ENCODE measurements around the gene CHRND.
A peak's percentile ranks its signal among the peaks of the same experiment; 100 is the strongest.

CHRND gene

DNA sequence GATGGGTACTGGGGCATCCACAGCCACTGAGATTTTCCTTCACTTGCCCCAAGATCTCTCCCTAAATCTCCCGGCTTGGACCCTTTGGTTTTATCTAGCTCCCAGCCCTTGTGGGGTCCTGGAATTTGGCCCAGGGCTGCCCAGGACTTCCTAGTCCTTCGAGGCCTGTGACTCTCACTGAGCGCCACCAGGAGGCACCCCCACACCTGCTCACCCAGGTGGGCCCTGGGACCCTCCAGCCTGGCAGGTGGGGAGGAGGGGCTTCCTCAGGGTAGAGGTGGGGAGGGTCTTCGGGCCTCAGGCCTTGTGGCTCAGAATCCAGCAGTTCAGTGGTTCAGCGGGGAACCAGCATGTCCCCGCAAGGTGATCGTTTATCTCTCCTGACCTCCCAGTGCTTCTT lies 17.7 kb upstream of the CHRND start:
- no peak overlapping the region for H3K27ac Mint-ChIP-seq
- ATAC-seq: no peak
- no peaks in the 10 kb centered on the region for H3K36me3 Mint-ChIP-seq (ENCODE audit: low read depth)
- H3K9me3 Mint-ChIP-seq: no peaks in the 10 kb centered on the region
- H3K4me3 Mint-ChIP-seq: no peak overlapping the region
- peaks cover 9% of the 10 kb centered on the region for H3K4me1 Mint-ChIP-seq
- no peak for DNase-seq
- peaks cover 34% of the 10 kb centered on the region for H3K27me3 Mint-ChIP-seq

DNA sequence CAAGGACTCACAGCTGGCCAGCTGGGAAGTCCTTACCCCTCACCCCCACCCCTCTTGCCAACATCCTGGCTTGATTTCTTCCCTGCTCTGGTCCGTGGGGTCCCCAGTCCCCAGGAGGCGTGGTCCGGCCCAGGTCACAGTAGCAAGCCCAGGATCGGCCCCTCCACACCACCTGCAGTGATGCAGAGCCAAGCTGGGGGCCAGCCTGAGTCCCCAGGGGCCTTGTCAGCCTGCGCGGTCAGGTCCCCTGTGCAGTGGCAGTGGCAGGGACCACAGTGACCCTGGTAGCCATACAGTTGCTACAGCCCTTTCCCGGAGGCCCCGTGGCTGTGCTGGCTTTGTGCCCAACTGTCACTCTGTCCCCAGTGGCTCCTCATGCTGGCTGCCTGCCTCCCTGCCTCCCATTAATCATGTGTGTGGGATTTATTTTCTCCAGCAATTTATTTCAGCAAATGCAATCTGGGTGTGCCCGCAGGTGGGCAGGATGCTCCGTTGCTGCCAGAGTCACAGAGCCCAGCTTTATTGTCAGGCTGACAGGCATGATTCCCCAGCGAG lies 14.5 kb upstream of the CHRND start:
- Mint-ChIP-seq H3K36me3 (ENCODE audit: low read depth) (no peaks in the 10 kb centered on the region), H3K4me1 (no peaks in the 10 kb centered on the region), H3K27ac (no peak overlapping the region), H3K4me3 (no peak overlapping the region), H3K9me3 (no peaks in the 10 kb centered on the region), H3K27me3 (peaks cover 14% of the 10 kb centered on the region)
- DNase-seq (no peak), ATAC-seq (no peak)

DNA sequence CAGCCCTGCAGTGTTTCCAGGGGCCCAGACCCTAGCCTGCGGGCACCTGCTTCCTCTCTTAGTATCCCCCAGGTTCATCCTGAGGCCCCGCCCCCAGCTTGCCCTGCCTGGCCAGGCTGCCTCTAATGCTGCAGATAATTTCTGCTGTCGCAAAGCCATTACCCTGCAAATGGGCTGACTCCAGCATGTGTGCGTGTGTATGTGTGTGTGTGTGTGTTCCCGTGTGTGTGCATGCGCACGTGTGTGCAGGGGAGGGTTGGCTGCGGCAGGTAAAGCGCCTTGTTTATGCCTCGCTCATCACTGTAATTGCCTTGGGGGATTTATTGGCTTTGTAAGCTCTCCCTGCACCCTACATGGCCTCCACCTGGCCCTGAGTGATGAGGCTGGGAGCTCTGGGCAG lies 13.4 kb upstream of the CHRND start:
- Mint-ChIP-seq H3K27me3 (peaks cover 10% of the 10 kb centered on the region), H3K4me3 (no peak overlapping the region), H3K4me1 (no peaks in the 10 kb centered on the region), H3K27ac (no peak overlapping the region), H3K9me3 (no peaks in the 10 kb centered on the region), H3K36me3 (ENCODE audit: low read depth) (no peaks in the 10 kb centered on the region)
- DNase-seq (no peak), ATAC-seq (no peak)

DNA sequence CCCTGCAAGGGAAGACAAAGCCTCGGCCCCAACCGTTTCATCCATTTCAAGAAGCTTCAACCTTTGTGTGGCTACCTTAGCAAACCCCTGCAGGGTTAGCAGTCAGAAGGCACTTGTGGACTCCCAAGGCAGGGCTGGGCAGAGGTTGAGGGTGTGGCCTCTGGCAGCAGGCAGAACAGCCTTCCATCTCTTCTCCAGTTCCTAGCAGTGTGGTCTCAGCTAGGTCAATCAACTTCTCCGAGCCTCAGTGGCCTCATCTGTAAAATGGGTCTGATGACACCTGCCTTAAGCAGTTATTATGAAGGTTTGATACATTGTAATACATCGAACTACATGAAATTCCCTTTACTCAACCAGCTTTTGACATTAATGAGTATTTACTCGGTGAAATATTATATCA lies 12.6 kb upstream of the CHRND start:
- H3K36me3 Mint-ChIP-seq (ENCODE audit: low read depth): no peaks in the 10 kb centered on the region
- ATAC-seq: no peak

DNA sequence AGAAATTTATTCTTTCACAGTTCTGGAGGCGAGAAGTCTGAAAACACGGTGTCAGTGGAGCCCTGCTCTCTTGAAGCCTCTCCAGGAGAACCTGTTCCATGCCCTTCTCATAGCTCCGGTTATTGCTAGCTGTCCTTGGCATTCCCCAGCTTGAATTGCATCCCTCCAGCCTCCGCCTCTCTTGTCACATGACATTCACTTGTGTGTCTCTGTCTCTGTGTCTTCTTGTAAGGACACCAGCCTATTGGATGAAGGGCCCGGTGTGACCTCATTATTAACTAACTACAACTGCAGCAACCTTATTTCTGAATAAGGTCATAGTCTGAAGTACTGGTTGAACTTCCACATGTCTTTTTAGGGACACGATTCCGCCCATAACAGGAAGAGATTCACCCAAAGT lies 10.3 kb upstream of the CHRND start:
- Mint-ChIP-seq H3K36me3 (ENCODE audit: low read depth) (no peaks in the 10 kb centered on the region), H3K4me1 (no peaks in the 10 kb centered on the region), H3K27ac (no peak overlapping the region), H3K27me3 (peaks cover 20% of the 10 kb centered on the region), H3K4me3 (no peak overlapping the region), H3K9me3 (no peaks in the 10 kb centered on the region)
- ATAC-seq (no peak), DNase-seq (no peak)

More for the DNA sequence above, 12.6 kb upstream of the CHRND start:
- no peak for DNase-seq
- H3K9me3 Mint-ChIP-seq: no peaks in the 10 kb centered on the region
- peaks cover 10% of the 10 kb centered on the region for H3K27me3 Mint-ChIP-seq
- no peaks in the 10 kb centered on the region for H3K4me1 Mint-ChIP-seq
- no peak overlapping the region for H3K27ac Mint-ChIP-seq
- H3K4me3 Mint-ChIP-seq: no peak overlapping the region

DNA sequence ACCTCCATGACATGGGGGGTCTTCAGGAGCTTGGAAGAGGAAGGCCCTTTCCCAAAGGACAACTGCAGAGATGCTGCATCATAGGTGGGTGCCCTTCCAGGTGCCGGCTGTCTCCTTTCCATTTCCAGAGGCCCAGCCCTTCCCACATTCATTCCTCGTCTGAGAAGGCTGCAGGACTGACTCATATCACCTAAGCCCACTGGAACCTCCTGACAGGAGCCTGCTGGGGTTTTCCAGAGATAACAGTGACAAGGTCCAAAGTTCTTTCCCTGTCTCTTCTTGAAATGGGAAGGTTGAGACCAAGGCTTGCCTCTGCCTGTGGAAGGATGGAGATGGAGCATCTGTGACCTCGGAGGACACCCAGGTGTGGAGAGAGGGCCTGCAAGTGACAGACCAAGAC lies 9.4 kb upstream of the CHRND start:
- DNase-seq (no peak), ATAC-seq (no peak)
- H3K36me3 Mint-ChIP-seq (ENCODE audit: low read depth): no peaks in the 10 kb centered on the region
- H3K27ac Mint-ChIP-seq: no peak overlapping the region
- no peak overlapping the region for H3K4me3 Mint-ChIP-seq
- peaks cover 2% of the 10 kb centered on the region for H3K4me1 Mint-ChIP-seq
- peaks cover 23% of the 10 kb centered on the region for H3K27me3 Mint-ChIP-seq
- H3K9me3 Mint-ChIP-seq: no peaks in the 10 kb centered on the region

DNA sequence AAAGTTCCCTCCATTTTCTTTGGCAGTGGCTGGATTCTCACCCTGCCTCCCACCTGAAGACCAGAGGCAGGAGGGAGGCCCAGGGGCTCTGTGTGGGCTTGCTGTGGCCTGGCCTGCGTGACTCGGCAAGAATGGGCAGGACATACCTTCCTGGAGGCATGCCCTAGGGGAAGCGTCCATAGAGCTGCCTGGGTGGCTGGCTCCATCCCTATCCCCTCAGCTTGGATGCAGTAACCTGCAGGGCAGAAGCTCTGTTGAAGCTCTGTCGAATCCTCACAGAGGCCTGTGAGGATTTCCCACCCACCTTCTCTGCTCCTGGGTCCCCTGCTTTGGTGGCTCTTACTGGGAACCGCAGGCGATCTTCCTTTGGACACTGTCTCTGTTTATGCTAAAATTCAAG lies 7.1 kb upstream of the CHRND start:
- ATAC-seq: no peak
- no peak for DNase-seq
- peaks cover 3% of the 10 kb centered on the region for H3K4me1 Mint-ChIP-seq
- no peak overlapping the region for H3K27ac Mint-ChIP-seq
- no peaks in the 10 kb centered on the region for H3K36me3 Mint-ChIP-seq (ENCODE audit: low read depth)
- no peaks in the 10 kb centered on the region for H3K9me3 Mint-ChIP-seq
- no peak overlapping the region for H3K4me3 Mint-ChIP-seq
- peaks cover 28% of the 10 kb centered on the region for H3K27me3 Mint-ChIP-seq

DNA sequence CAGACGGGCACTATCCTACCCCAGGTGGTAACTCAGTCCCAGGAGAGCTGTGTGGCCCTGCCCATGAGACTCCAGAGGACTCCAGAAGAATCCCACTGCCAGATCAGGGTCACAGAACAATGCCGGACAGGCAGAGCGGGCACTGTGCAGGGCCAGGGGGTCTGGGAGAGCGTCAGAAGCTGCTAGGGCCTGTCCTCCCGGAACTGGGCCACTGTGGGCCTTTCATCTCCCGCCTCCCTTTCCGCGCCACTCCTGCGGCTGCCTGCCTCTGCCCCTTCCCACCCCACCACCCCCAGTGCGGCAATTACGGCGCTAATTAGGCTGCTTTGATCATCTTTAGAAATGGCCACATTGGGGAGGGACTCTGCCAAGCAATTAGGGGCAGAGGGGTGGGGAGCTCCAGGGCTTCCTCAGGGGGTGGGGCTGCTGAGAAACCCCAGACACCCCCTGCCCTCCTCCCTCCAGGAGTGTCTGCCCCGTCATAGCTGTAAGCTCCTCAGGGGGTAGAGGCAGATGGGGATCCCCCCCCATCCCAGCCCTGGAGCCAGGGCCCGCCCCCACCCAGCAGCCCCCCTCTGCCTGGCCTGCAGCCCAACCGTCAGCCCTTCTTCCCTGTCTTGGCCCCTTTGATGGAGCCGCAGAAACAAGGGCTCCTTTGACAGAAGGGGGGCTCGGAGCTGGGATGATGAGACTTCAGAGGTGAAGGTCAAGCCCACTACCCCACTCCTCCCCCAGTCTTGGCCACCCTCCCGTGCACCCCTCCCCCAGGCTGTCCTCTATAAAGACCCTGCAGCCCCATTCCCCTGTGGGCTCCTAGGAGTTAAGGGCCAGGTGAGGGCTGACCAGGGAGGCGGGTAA lies 6.2 kb upstream of the CHRND start, which contains the start of gene PRSS56:
TSS of gene PRSS56 (plus strand) at position 808 of the 858 bp plus-strand sequence. CDS start 211 bp downstream, outside the sequence.
- H3K4me1 Mint-ChIP-seq: peaks cover 5% of the 10 kb centered on the region
- ATAC-seq (no peak), DNase-seq (no peak)
- H3K4me3 Mint-ChIP-seq: no peak within 1 kb of the TSS
- H3K36me3 Mint-ChIP-seq (ENCODE audit: low read depth): no peaks in the 10 kb centered on the region
- no peaks in the 10 kb centered on the region for H3K9me3 Mint-ChIP-seq
- H3K27ac Mint-ChIP-seq: no peak within 1 kb of the TSS
- peaks cover 31% of the 10 kb centered on the region for H3K27me3 Mint-ChIP-seq

DNA sequence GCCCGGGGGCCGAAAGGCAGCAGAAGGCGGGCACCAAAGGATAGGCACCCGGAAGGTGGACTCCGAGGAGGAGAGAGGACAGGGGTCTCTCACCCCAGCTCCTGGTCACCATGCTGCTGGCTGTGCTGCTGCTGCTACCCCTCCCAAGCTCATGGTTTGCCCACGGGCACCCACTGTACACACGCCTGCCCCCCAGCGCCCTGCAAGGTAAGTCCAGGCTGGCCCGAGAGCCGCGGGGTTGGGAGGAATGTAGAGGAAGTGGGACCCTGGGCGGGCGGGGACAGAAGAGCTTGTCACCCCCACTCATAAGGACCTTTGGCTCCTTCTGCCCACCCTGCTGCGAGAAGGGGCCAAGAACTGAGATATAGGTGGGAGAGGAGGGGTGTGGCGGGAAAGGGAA lies 5.5 kb upstream of the CHRND start:
- Mint-ChIP-seq H3K4me3 (no peak overlapping the region), H3K4me1 (peaks cover 5% of the 10 kb centered on the region), H3K9me3 (no peaks in the 10 kb centered on the region), H3K27me3 (peaks cover 32% of the 10 kb centered on the region), H3K27ac (no peak overlapping the region), H3K36me3 (ENCODE audit: low read depth) (no peaks in the 10 kb centered on the region)
- ATAC-seq: no peak
- DNase-seq: no peak

DNA sequence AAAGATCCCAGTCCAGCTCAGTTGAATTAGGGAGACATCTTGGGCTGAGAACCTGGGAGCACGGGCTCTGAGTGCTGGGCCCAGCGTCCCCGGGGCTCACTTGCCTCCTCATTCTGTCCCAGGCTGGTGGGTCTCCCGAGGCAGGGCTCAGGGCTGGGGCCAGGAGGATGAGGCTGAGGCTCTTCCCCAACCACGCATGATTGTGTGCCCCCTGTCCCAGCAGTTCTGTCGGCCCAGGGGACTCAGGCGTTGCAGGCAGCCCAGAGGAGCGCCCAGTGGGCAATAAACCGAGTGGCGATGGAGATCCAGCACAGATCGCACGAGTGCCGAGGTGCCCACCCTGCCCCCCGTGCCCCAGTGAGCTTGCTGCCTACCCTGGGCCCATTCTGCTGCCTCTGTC lies 4.9 kb upstream of the CHRND start:
- ATAC-seq (no peak), DNase-seq (no peak)
- H3K4me1 Mint-ChIP-seq: peaks cover 5% of the 10 kb centered on the region
- H3K27ac Mint-ChIP-seq: no peak overlapping the region
- H3K4me3 Mint-ChIP-seq: no peak overlapping the region
- H3K36me3 Mint-ChIP-seq (ENCODE audit: low read depth): no peaks in the 10 kb centered on the region
- H3K27me3 Mint-ChIP-seq: peaks cover 34% of the 10 kb centered on the region
- H3K9me3 Mint-ChIP-seq: no peaks in the 10 kb centered on the region

DNA sequence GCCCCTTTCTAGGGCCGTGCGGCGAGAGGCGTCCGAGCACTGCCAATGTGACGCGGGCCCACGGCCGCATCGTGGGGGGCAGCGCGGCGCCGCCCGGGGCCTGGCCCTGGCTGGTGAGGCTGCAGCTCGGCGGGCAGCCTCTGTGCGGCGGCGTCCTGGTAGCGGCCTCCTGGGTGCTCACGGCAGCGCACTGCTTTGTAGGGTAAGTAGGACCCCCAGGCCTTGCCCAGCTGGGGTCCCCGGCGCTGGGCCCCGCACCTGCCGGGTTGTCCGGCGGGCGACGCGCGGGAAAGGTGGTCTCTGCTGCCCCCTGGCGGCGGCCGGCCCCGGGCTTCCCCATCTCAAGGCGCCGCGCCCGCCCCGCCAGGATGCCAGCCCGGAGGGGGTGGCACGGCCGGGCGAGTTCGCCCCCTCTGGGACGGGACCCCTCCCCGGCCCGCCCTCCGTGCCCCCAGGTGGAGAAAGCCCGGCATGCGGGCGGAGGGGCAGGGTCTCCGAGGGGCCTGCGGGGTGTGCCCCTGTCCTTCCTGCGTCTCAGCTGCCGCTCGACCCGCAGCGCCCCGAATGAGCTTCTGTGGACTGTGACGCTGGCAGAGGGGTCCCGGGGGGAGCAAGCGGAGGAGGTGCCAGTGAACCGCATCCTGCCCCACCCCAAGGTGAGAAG lies 3.9 kb upstream of the CHRND start:
- Mint-ChIP-seq H3K36me3 (ENCODE audit: low read depth) (no peaks in the 10 kb centered on the region), H3K27me3 (peaks cover 41% of the 10 kb centered on the region), H3K4me1 (peaks cover 5% of the 10 kb centered on the region), H3K27ac (no peak overlapping the region), H3K4me3 (no peak overlapping the region), H3K9me3 (no peaks in the 10 kb centered on the region)
- DNase-seq (peak; percentile 82), ATAC-seq (peak; percentile 57)

DNA sequence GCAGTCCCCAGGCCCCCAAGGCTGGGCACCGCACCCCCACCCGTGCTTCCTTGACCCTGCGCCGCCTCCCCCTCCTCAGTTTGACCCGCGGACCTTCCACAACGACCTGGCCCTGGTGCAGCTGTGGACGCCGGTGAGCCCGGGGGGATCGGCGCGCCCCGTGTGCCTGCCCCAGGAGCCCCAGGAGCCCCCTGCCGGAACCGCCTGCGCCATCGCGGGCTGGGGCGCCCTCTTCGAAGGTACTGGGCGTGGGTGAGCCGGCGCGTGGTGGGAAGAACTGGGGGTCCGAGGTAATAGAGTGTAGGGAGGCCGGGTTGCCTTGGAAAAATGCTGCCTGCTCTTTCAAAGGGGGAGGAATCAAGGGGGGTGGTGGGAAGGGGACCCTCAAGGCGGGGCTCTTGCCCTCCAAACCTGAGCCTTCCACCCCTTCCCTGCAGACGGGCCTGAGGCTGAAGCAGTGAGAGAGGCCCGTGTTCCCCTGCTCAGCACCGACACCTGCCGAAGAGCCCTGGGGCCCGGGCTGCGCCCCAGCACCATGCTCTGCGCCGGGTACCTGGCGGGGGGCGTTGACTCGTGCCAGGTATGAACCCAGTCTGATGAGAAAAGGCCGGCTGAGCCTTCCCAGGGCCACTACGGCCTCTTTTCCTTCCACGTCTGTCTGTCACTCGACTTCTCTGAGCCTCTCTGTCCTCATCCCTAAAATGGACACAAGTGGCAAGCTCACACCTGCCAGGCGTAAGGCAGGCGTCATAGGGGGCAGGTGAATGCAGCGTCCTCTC lies 3.1 kb upstream of the CHRND start:
- H3K4me1 Mint-ChIP-seq: peaks cover 5% of the 10 kb centered on the region
- ATAC-seq (no peak), DNase-seq (no peak)
- peaks cover 44% of the 10 kb centered on the region for H3K27me3 Mint-ChIP-seq
- H3K27ac Mint-ChIP-seq: no peak overlapping the region
- no peak overlapping the region for H3K4me3 Mint-ChIP-seq
- no peaks in the 10 kb centered on the region for H3K9me3 Mint-ChIP-seq
- no peaks in the 10 kb centered on the region for H3K36me3 Mint-ChIP-seq (ENCODE audit: low read depth)

DNA sequence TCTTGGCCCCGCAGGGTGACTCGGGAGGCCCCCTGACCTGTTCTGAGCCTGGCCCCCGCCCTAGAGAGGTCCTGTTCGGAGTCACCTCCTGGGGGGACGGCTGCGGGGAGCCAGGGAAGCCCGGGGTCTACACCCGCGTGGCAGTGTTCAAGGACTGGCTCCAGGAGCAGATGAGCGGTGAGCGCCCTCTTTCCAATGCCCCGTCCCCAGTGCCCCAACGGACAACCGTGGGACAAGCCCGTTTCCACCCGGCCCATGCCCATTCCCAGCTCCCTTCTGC lies 2.6 kb upstream of the CHRND start:
- Mint-ChIP-seq H3K9me3 (no peaks in the 10 kb centered on the region), H3K4me1 (peaks cover 5% of the 10 kb centered on the region), H3K4me3 (no peak overlapping the region), H3K36me3 (ENCODE audit: low read depth) (no peaks in the 10 kb centered on the region), H3K27ac (no peak overlapping the region), H3K27me3 (peaks cover 48% of the 10 kb centered on the region)
- ATAC-seq (no peak), DNase-seq (no peak)

DNA sequence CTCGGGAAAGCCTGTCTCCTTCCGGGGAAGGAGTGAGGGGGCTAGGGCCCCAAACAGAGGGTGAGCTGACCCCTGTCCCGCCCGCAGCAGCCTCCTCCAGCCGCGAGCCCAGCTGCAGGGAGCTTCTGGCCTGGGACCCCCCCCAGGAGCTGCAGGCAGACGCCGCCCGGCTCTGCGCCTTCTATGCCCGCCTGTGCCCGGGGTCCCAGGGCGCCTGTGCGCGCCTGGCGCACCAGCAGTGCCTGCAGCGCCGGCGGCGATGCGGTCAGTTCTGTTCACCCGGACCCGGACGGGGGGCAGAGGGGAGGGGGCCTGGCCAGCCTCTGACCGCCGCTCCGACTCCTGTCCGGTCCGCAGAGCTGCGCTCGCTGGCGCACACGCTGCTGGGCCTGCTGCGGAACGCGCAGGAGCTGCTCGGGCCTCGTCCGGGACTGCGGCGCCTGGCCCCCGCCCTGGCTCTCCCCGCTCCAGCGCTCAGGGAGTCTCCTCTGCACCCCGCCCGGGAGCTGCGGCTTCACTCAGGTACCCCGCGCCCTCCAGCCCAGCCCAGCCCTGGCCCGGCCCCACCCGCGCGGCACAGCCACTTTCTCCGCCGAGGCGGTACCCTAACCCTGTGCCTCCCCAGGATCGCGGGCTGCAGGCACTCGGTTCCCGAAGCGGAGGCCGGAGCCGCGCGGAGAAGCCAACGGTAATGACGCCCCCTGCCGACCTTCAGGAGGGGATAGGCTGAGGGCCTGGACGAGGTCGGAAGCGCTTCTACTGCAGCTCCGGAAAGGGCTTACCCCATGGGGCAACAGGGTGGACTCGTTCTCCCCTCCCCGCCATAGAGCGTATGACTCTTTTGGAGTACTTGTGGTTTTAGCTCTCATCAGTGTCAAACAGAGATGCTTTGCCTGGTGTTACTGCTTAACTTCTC lies 2.0 kb upstream of the CHRND start:
- no peak overlapping the region for H3K4me3 Mint-ChIP-seq
- no peaks in the 10 kb centered on the region for H3K36me3 Mint-ChIP-seq (ENCODE audit: low read depth)
- H3K9me3 Mint-ChIP-seq: no peaks in the 10 kb centered on the region
- peaks cover 46% of the 10 kb centered on the region for H3K27me3 Mint-ChIP-seq
- no peak overlapping the region for H3K27ac Mint-ChIP-seq
- ATAC-seq (peak; percentile 59), DNase-seq (peak; percentile 47)
- peaks cover 9% of the 10 kb centered on the region for H3K4me1 Mint-ChIP-seq
